GM12878 (cell line): ENCODE measurements around the gene MS4A2. TPM values are rescaled to one million over a fixed set of nuclear protein-coding genes. Genes with fewer than 3 reads are reported as not detected.

Experiments used
- ATAC-seq: fragments of 200-7000 bp; cut with Tn5 transposase; 3 replicates; pipeline ENCODE4 v1.9.1; 2020; ENCODE audit warnings: mild to moderate bottlenecking, moderate library complexity
- BruUV-seq: library from RNA; stranded (reverse); fragments of 400-500 nt; replicated peaks from 2 replicates; lab custom pipeline; 2021; lab: Mats Ljungman, UMichigan
- CTCF ChIA-PET: fragments of 300-600 bp; sonication (Branson Sonifier 250); formaldehyde crosslinking; extraction: SDS; loops from one replicate; lab custom pipeline; 2021; ENCODE audit warnings: inconsistent platforms; lab: Yijun Ruan, JAX
- POLR2A ChIA-PET: fragments of 350-600 bp; formaldehyde crosslinking; extraction: SDS; loops from one replicate; lab custom pipeline; 2021; ENCODE audit warnings: inconsistent platforms; lab: Charles Lee
- RAD21 ChIA-PET: fragments of 300-600 bp; sonication (Branson Sonifier 250); formaldehyde crosslinking; loops from one replicate; lab custom pipeline; 2023; ENCODE audit warnings: antibody characterized with exemption; ENCODE audit not compliant: unreplicated experiment; lab: Charles Lee
- SMC1A ChIA-PET: fragments of 300-600 bp; sonication (Branson Sonifier 250); formaldehyde crosslinking; loops from one replicate; lab custom pipeline; 2023; ENCODE audit not compliant: unreplicated experiment, uncharacterized antibody; lab: Charles Lee
- DNase-seq: peaks from one replicate; pipeline ENCODE4 v3.0.0-alpha.2; 2011; ENCODE audit warnings: low read depth, low spot score
- FAIRE-seq: peaks from 3 replicates; lab custom pipeline; 2011; peaks lifted over from hg19 to GRCh38; lab: Jason Lieb, UNC
- H2AFZ ChIP-seq: 2 replicates; pipeline ENCODE4 v1.6.0; 2011; ENCODE audit warnings: low read depth, low read length, control low read depth; ENCODE audit not compliant: control insufficient read depth
- H3K27ac ChIP-seq: 2 replicates; pipeline ENCODE4 v1.5.1; 2011; ENCODE audit warnings: control low read depth; ENCODE audit not compliant: control insufficient read depth, insufficient read depth
- H3K27me3 ChIP-seq, 2 experiments: replicated peaks in 1 of 2; 2 replicates each; pipeline versions ENCODE4 v1.6.0 to v1.6.1; 2011; ENCODE audit warnings: low read length in 1 of 2; ENCODE audit not compliant: control insufficient read depth in 2 of 2, insufficient read depth in 2 of 2
- H3K36me3 ChIP-seq, 2 experiments: 2 replicates each; pipeline ENCODE4 v1.5.1; 2011; ENCODE audit warnings: low read length in 1 of 2; ENCODE audit not compliant: control insufficient read depth in 2 of 2, insufficient read depth in 2 of 2
- H3K4me1 ChIP-seq: 2 replicates; pipeline ENCODE4 v1.6.1; 2011; ENCODE audit warnings: mild to moderate bottlenecking, low read length, moderate library complexity, mixed read lengths; ENCODE audit not compliant: control insufficient read depth, insufficient read depth
- H3K4me2 ChIP-seq: 2 replicates; pipeline ENCODE4 v1.6.0; 2011; ENCODE audit warnings: control low read depth; ENCODE audit not compliant: control insufficient read depth, insufficient read depth
- H3K4me3 ChIP-seq: fragments of 200-600 bp; sonication (generic); 2 replicates; pipeline ENCODE4 v1.5.1; 2016
- H3K79me2 ChIP-seq: 2 replicates; pipeline ENCODE4 v1.6.0; 2011; ENCODE audit warnings: low read length; ENCODE audit not compliant: control insufficient read depth, insufficient read depth
- H3K9ac ChIP-seq: 2 replicates; pipeline ENCODE4 v1.8.0; 2011; ENCODE audit warnings: low read length, control low read depth, mixed read lengths; ENCODE audit not compliant: control insufficient read depth, insufficient read depth
- H3K9me3 ChIP-seq: replicated peaks from 3 replicates; pipeline ENCODE4 v1.5.1; 2011; ENCODE audit warnings: mild to moderate bottlenecking, low read length; ENCODE audit not compliant: control insufficient read depth, insufficient read depth
- H4K20me1 ChIP-seq: 2 replicates; pipeline ENCODE4 v1.6.0; 2011; ENCODE audit not compliant: control insufficient read depth, insufficient read depth
- HDGF ChIP-seq: fragments of 450-650 bp; IDR thresholded peaks from 2 replicates; pipeline ENCODE4 v1.6.1; 2016; ENCODE audit warnings: antibody characterized with exemption
- KAT2A ChIP-seq: conservative IDR thresholded peaks from 2 replicates; pipeline ENCODE4 v1.6.1; 2011; ENCODE audit warnings: low read depth, low read length; ENCODE audit not compliant: control insufficient read depth
- LARP7 ChIP-seq: fragments of 450-650 bp; IDR thresholded peaks from 2 replicates; pipeline ENCODE4 v1.6.1; 2017; ENCODE audit warnings: mild to moderate bottlenecking
- RAD51 ChIP-seq: fragments of 450-650 bp; IDR thresholded peaks from 2 replicates; pipeline ENCODE4 v1.6.1; 2016; ENCODE audit warnings: moderate library complexity, mild to moderate bottlenecking, inconsistent platforms
- RB1 ChIP-seq: fragments of 450-650 bp; formaldehyde crosslinking; IDR thresholded peaks from 2 replicates; pipeline ENCODE4 v1.6.1; 2017; ENCODE audit warnings: mild to moderate bottlenecking, borderline replicate concordance
- RCOR1 ChIP-seq: conservative IDR thresholded peaks from 2 replicates; pipeline ENCODE4 v1.6.1; 2012; ENCODE audit warnings: low read depth, low read length, improper control_type of control experiment
- SMAD1 ChIP-seq: fragments of 450-650 bp; IDR thresholded peaks from 2 replicates; pipeline ENCODE4 v1.6.1; 2018; ENCODE audit warnings: mild to moderate bottlenecking, low read depth; ENCODE audit not compliant: partially characterized antibody
- SREBF2 ChIP-seq: IDR thresholded peaks from 2 replicates; pipeline ENCODE4 v1.6.1; 2012; ENCODE audit warnings: mild to moderate bottlenecking, low read length
- TAF1 ChIP-seq: IDR thresholded peaks from 2 replicates; pipeline ENCODE4 v1.6.1; 2011; ENCODE audit warnings: mild to moderate bottlenecking, low read depth, low read length, borderline replicate concordance
- TARDBP ChIP-seq: IDR thresholded peaks from 2 replicates; pipeline ENCODE4 v1.6.1; 2016; ENCODE audit warnings: borderline replicate concordance
- WGBS: methylation state at CpG from one replicate; pipeline ENCODE4 v1.1.6; 2016; ENCODE audit warnings: low lambda C conversion rate; ENCODE audit not compliant: insufficient replicate concordance, insufficient coverage; ENCODE audit errors: missing lambda C conversion rate; 5-methylcytosine and 5-hydroxymethylcytosine counted together
- in situ Hi-C: fragments of 300-500 bp; cut with MboI; formaldehyde crosslinking; loops from 9 replicates; pipeline ENCODE4 v1.14.3; 2018; ENCODE audit warnings: mixed read lengths
- intact Hi-C: fragments of 100-400 bp; cut with micrococcal nuclease; formaldehyde crosslinking; loops from one replicate; pipeline ENCODE4 v1.14.2; 2022; ENCODE audit not compliant: unreplicated experiment
- polyA plus RNA-seq, 11 experiments: library from polyadenylated mRNA; depleted of rRNA in 4 of 11; unstranded in 6 of 11; stranded (reverse) in 5 of 11; fragments of >200 nt; fragmentation: Nextera tagmentation in 4 of 11; fragmentation: Illumina TruSeq in 1 of 11; extraction: Ambion mirVana in 4 of 11; extraction: Trizol in 1 of 11; gene quantifications; 1 replicate in 1 of 11; 2 replicates in 10 of 11; pipeline versions ENCODE4 v1.2.1 to v1.2.3, GENCODE V29; 2011 to 2016; ENCODE audit warnings: inconsistent platforms in 2 of 11, missing spikeins in 2 of 11, low read depth in 1 of 11
- total RNA-seq, 4 experiments: library from RNA; depleted of rRNA in 3 of 4; stranded (reverse); fragments of >200 nt in 3 of 4; fragmentation: Illumina TruSeq in 1 of 4; extraction: Trizol in 1 of 4; gene quantifications; 2 replicates each; pipeline versions ENCODE4 v1.2.1 to v1.2.3, GENCODE V29; 2013 to 2021
- TF ChIP-seq, protein P1 (sequence below): fragments of 450-650 bp; IDR thresholded peaks from 2 replicates; pipeline ENCODE4 v1.6.1; 2017; ENCODE audit warnings: mild to moderate bottlenecking, moderate library complexity
- TF ChIP-seq, protein P2 (sequence below), 3 experiments: IDR thresholded peaks in 2 of 3; conservative IDR thresholded peaks in 1 of 3; 2 replicates each; pipeline ENCODE4 v1.5.1; 2011; ENCODE audit warnings: low read depth in 3 of 3, low read length in 3 of 3, mild to moderate bottlenecking in 3 of 3, control low read depth in 2 of 3, moderate library complexity in 2 of 3, inconsistent platforms in 1 of 3, mixed read lengths in 1 of 3; ENCODE audit not compliant: control insufficient read depth in 2 of 3, insufficient read depth in 1 of 3; ENCODE audit errors: extremely low read depth in 1 of 3
- TF ChIP-seq, protein P3 (sequence below): fragments of 450-650 bp; IDR thresholded peaks from 2 replicates; pipeline ENCODE4 v1.6.1; 2017; ENCODE audit warnings: antibody characterized with exemption, mild to moderate bottlenecking, moderate library complexity
- TF ChIP-seq, protein P4 (sequence below): IDR thresholded peaks from 2 replicates; pipeline ENCODE4 v1.6.1; 2011; ENCODE audit warnings: mild to moderate bottlenecking, low read depth, low read length, moderate library complexity; ENCODE audit not compliant: insufficient replicate concordance

Gene MS4A2
- total and polyA plus RNA-seq, 10 of the 15 experiments (the other 5 are each of a cell fraction or from before 2014, with no cell fraction given): not detected

DNA sequence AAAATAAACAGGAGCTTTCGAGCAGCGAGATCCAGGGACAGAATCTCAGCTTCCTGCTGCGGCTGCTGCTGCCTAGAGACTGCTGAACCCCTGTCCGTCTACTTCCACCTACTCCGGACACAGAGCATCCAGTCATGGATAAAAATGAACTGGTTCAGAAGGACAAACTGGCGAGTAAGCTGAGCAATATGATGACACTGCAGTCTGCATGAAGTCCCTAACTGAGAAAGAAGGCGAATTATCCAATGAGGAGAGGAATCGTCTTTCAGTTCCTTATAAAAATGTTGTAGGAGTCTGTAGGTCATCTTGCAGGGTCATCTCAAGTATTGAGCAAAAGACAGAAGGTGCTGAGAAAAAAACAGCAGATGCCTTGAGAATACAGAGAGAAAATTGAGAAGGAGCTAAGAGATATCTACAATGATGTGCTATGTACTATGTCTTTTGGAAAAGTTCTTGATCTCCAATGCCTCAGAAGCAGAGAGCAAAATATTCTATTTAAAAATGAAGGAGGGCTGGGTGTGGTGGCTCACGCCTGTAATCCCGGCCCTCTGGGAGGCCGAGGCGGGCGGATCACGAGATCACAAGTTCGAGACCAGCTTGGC lies 11.1 kb upstream of the MS4A2 start:
- no peaks in the 10 kb centered on the region for H3K79me2 ChIP-seq
- WGBS: 28% methylated on average over 15 of the region's 15 CpGs
- ChIA-PET POLR2A (no interaction called here), CTCF (interaction anchor here (0.5 to 1.5 kb wide), 3 partner anchors 12 to 158 kb away, joined by 3 to 4 read pairs (median 3); no protein-coding TSS in a partner anchor), SMC1A (interaction anchor here (0.6 to 2.6 kb wide), 6 partner anchors 11 to 170 kb away, joined by 3 to 6 read pairs (median 3); partner anchors contain the start of gene MS4A2), RAD21 (no interaction called here)
- no peak overlapping the region for H3K27ac ChIP-seq
- ATAC-seq: no peak
- no peak overlapping the region for H3K4me3 ChIP-seq
- H3K36me3 ChIP-seq: no peaks in the 10 kb centered on the region
- no peak overlapping the region for H2AFZ ChIP-seq
- BruUV-seq: no TSS peak
- H3K4me1 ChIP-seq: no peaks in the 10 kb centered on the region
- DNase-seq: no peak
- H3K9ac ChIP-seq: no peak overlapping the region
- H3K27me3 ChIP-seq: no peaks in the 10 kb centered on the region; a peak in 1 of 4 replicates
- no peak overlapping the region for H3K4me2 ChIP-seq
- no peaks in the 10 kb centered on the region for H3K9me3 ChIP-seq
- intact Hi-C loops (loop anchor here (10.0 kb wide), 1 partner anchor 177 kb away; no protein-coding TSS in a partner anchor), in situ Hi-C loops (no loop called here)
- FAIRE-seq: no peak
- H4K20me1 ChIP-seq: no peaks in the 10 kb centered on the region
- TF ChIP-seq KAT2A (no peak), RB1 (no peak), TARDBP (no peak), HDGF (no peak), RCOR1 (no peak), LARP7 (no peak), RAD51 (no peak), SMAD1 (no peak), TAF1 (no peak), SREBF2 (no peak)
- TF ChIP-seq, protein P1, sequence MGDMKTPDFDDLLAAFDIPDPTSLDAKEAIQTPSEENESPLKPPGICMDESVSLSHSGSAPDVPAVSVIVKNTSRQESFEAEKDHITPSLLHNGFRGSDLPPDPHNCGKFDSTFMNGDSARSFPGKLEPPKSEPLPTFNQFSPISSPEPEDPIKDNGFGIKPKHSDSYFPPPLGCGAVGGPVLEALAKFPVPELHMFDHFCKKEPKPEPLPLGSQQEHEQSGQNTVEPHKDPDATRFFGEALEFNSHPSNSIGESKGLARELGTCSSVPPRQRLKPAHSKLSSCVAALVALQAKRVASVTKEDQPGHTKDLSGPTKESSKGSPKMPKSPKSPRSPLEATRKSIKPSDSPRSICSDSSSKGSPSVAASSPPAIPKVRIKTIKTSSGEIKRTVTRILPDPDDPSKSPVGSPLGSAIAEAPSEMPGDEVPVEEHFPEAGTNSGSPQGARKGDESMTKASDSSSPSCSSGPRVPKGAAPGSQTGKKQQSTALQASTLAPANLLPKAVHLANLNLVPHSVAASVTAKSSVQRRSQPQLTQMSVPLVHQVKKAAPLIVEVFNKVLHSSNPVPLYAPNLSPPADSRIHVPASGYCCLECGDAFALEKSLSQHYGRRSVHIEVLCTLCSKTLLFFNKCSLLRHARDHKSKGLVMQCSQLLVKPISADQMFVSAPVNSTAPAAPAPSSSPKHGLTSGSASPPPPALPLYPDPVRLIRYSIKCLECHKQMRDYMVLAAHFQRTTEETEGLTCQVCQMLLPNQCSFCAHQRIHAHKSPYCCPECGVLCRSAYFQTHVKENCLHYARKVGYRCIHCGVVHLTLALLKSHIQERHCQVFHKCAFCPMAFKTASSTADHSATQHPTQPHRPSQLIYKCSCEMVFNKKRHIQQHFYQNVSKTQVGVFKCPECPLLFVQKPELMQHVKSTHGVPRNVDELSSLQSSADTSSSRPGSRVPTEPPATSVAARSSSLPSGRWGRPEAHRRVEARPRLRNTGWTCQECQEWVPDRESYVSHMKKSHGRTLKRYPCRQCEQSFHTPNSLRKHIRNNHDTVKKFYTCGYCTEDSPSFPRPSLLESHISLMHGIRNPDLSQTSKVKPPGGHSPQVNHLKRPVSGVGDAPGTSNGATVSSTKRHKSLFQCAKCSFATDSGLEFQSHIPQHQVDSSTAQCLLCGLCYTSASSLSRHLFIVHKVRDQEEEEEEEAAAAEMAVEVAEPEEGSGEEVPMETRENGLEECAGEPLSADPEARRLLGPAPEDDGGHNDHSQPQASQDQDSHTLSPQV: no peak
- TF ChIP-seq, protein P2, sequence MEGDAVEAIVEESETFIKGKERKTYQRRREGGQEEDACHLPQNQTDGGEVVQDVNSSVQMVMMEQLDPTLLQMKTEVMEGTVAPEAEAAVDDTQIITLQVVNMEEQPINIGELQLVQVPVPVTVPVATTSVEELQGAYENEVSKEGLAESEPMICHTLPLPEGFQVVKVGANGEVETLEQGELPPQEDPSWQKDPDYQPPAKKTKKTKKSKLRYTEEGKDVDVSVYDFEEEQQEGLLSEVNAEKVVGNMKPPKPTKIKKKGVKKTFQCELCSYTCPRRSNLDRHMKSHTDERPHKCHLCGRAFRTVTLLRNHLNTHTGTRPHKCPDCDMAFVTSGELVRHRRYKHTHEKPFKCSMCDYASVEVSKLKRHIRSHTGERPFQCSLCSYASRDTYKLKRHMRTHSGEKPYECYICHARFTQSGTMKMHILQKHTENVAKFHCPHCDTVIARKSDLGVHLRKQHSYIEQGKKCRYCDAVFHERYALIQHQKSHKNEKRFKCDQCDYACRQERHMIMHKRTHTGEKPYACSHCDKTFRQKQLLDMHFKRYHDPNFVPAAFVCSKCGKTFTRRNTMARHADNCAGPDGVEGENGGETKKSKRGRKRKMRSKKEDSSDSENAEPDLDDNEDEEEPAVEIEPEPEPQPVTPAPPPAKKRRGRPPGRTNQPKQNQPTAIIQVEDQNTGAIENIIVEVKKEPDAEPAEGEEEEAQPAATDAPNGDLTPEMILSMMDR (IDR thresholded peaks at IDR 0.05 in 2 of 3, conservative IDR thresholded peaks at IDR 0.05 in 1 of 3; ENCODE audit: control insufficient read depth in 2 of 3, extremely low read depth in 1 of 3, insufficient read depth in 1 of 3, low read depth in 3 of 3, low read length in 3 of 3): no peak
- TF ChIP-seq, protein P3, sequence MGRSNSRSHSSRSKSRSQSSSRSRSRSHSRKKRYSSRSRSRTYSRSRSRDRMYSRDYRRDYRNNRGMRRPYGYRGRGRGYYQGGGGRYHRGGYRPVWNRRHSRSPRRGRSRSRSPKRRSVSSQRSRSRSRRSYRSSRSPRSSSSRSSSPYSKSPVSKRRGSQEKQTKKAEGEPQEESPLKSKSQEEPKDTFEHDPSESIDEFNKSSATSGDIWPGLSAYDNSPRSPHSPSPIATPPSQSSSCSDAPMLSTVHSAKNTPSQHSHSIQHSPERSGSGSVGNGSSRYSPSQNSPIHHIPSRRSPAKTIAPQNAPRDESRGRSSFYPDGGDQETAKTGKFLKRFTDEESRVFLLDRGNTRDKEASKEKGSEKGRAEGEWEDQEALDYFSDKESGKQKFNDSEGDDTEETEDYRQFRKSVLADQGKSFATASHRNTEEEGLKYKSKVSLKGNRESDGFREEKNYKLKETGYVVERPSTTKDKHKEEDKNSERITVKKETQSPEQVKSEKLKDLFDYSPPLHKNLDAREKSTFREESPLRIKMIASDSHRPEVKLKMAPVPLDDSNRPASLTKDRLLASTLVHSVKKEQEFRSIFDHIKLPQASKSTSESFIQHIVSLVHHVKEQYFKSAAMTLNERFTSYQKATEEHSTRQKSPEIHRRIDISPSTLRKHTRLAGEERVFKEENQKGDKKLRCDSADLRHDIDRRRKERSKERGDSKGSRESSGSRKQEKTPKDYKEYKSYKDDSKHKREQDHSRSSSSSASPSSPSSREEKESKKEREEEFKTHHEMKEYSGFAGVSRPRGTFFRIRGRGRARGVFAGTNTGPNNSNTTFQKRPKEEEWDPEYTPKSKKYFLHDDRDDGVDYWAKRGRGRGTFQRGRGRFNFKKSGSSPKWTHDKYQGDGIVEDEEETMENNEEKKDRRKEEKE: no peak
- TF ChIP-seq, protein P4, sequence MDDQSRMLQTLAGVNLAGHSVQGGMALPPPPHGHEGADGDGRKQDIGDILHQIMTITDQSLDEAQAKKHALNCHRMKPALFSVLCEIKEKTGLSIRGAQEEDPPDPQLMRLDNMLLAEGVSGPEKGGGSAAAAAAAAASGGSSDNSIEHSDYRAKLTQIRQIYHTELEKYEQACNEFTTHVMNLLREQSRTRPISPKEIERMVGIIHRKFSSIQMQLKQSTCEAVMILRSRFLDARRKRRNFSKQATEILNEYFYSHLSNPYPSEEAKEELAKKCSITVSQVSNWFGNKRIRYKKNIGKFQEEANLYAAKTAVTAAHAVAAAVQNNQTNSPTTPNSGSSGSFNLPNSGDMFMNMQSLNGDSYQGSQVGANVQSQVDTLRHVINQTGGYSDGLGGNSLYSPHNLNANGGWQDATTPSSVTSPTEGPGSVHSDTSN: no peak
